OCI-LY7 (cell line): ENCODE data around the gene EIF2S2. TPM values are rescaled to one million over a fixed set of nuclear protein-coding genes. Genes with fewer than 3 reads are reported as not detected.

Experiments used
- BruUV-seq: library from RNA; stranded (reverse); fragments of 400-500 nt; replicated peaks from 2 replicates; lab custom pipeline; 2021; lab: Mats Ljungman, UMichigan
- CTCF ChIA-PET: fragments of 300-600 bp; sonication (Branson Sonifier 250); formaldehyde crosslinking; loops from one replicate; lab custom pipeline; 2022; ENCODE audit warnings: antibody characterized with exemption; ENCODE audit not compliant: unreplicated experiment; lab: Charles Lee
- POLR2A ChIA-PET: fragments of 300-600 bp; sonication (Branson Sonifier 250); formaldehyde crosslinking; loops from one replicate; lab custom pipeline; 2022; ENCODE audit warnings: antibody characterized with exemption; lab: Charles Lee
- DNase-seq: peaks from one replicate; pipeline ENCODE4 v3.0.0-alpha.2; 2015; ENCODE audit warnings: low spot score
- H2AFZ ChIP-seq: fragments of 200-600 bp; sonication (generic), shearing (Covaris generic); 2 replicates; pipeline ENCODE4 v1.6.1; 2014; ENCODE audit warnings: mild to moderate bottlenecking, antibody characterized with exemption, low read length, moderate library complexity
- H3K27ac ChIP-seq: fragments of 200-600 bp; sonication (generic); 2 replicates; pipeline ENCODE4 v1.5.1; 2014; ENCODE audit warnings: mixed run types, low read depth, mild to moderate bottlenecking, moderate library complexity, low read length, inconsistent platforms; ENCODE audit not compliant: poor library complexity, severe bottlenecking
- H3K36me3 ChIP-seq: fragments of 200-600 bp; sonication (generic); 2 replicates; pipeline ENCODE4 v1.6.1; 2014; ENCODE audit warnings: mild to moderate bottlenecking, antibody characterized with exemption, low read length, moderate library complexity, mixed read lengths; ENCODE audit not compliant: insufficient read depth
- H3K4me1 ChIP-seq: fragments of 200-600 bp; sonication (generic); 2 replicates; pipeline ENCODE4 v1.5.1; 2014; ENCODE audit warnings: mild to moderate bottlenecking, low read length; ENCODE audit not compliant: insufficient read depth, poor library complexity, severe bottlenecking
- H3K4me2 ChIP-seq: fragments of 200-600 bp; sonication (generic); 2 replicates; pipeline ENCODE4 v1.6.1; 2014; ENCODE audit warnings: mild to moderate bottlenecking, low read length
- H3K4me3 ChIP-seq: fragments of 200-600 bp; sonication (generic); 2 replicates; pipeline ENCODE4 v1.5.1; 2014; ENCODE audit warnings: mild to moderate bottlenecking, low read depth, low read length; ENCODE audit not compliant: poor library complexity, severe bottlenecking
- H3K79me2 ChIP-seq: fragments of 200-600 bp; sonication (generic); 2 replicates; pipeline ENCODE4 v1.6.1; 2016; ENCODE audit warnings: low read depth, mild to moderate bottlenecking, low read length, moderate library complexity, mixed read lengths; ENCODE audit not compliant: insufficient read depth
- H3K9me2 ChIP-seq: fragments of 200-600 bp; sonication (generic); 2 replicates; pipeline ENCODE4 v1.6.1; 2016; ENCODE audit warnings: mild to moderate bottlenecking, low read length, mixed read lengths; ENCODE audit not compliant: insufficient read depth
- H3K9me3 ChIP-seq: fragments of 200-600 bp; sonication (generic); 2 replicates; pipeline ENCODE4 v1.6.1; 2014; ENCODE audit warnings: mild to moderate bottlenecking, mixed run types, low read length, mixed read lengths
- H4K20me1 ChIP-seq: fragments of 200-600 bp; sonication (generic); 2 replicates; pipeline ENCODE4 v1.6.1; 2014; ENCODE audit warnings: mild to moderate bottlenecking, antibody characterized with exemption, low read length, moderate library complexity, mixed read lengths; ENCODE audit not compliant: insufficient read depth
- CTCF ChIP-seq: fragments of 200-600 bp; sonication (generic); conservative IDR thresholded peaks from 2 replicates; pipeline ENCODE4 v1.5.1; 2014; ENCODE audit warnings: mild to moderate bottlenecking, antibody characterized with exemption, low read length, moderate library complexity, mixed read lengths
- EZH2phosphoT487 ChIP-seq: fragments of 200-600 bp; sonication (generic); IDR thresholded peaks from 2 replicates; pipeline ENCODE4 v1.6.1; 2018; ENCODE audit warnings: low read depth, borderline replicate concordance, mild to moderate bottlenecking, mixed run types, antibody characterized with exemption, low read length, moderate library complexity, mixed read lengths
- intact Hi-C: fragments of 100-400 bp; cut with micrococcal nuclease; formaldehyde crosslinking; loops from one replicate; pipeline ENCODE4 v1.10.0; 2022; ENCODE audit not compliant: unreplicated experiment
- total RNA-seq, 2 experiments: library from RNA; depleted of rRNA in 1 of 2; stranded (reverse); fragments of >200 nt in 1 of 2; shearing (Covaris generic) in 1 of 2; gene quantifications; 2 replicates each; pipeline ENCODE4 v1.2.3, GENCODE V29; 2014 to 2022

Gene EIF2S2
- total RNA-seq, 2 experiments from 2014 or later, result 104 to 130 TPM

- Histone ChIP-seq H3K79me2 (peaks cover 99% of the 10 kb centered on the region), H2AFZ (no peak overlapping the region), H3K27ac (no peak overlapping the region), H3K4me1 (peaks cover 42% of the 10 kb centered on the region), H3K9me3 (no peaks in the 10 kb centered on the region), H3K36me3 (peaks cover 100% of the 10 kb centered on the region), H3K4me2 (no peak overlapping the region), H4K20me1 (peaks cover 51% of the 10 kb centered on the region), H3K9me2 (no peaks in the 10 kb centered on the region), H3K4me3 (no peak overlapping the region)
- intact Hi-C loops, result no loop called here
- POLR2A ChIA-PET, result no interaction called here
- BruUV-seq, result no TSS peak
- DNase-seq, result no peak
- CTCF ChIA-PET, result no interaction called here
- TF ChIP-seq CTCF (no peak), EZH2phosphoT487 (no peak)
Measured at GRCh38 chr20:34105978-34106675, 5.9 kb downstream of the EIF2S2 start.

- Histone ChIP-seq H3K79me2 (peaks cover 86% of the 10 kb centered on the region), H3K4me2 (no peak overlapping the region), H3K27ac (no peak overlapping the region), H3K4me1 (peaks cover 26% of the 10 kb centered on the region), H2AFZ (no peak overlapping the region), H3K4me3 (no peak overlapping the region), H3K9me2 (no peaks in the 10 kb centered on the region), H4K20me1 (peaks cover 37% of the 10 kb centered on the region), H3K36me3 (peaks cover 100% of the 10 kb centered on the region), H3K9me3 (no peaks in the 10 kb centered on the region)
- POLR2A ChIA-PET, result interaction anchor here (0.6 kb wide), 1 partner anchor 168 kb away, joined by 3 read pairs; no protein-coding TSS in a partner anchor
- TF ChIP-seq EZH2phosphoT487, result no peak
- no peak for TF ChIP-seq CTCF
- CTCF ChIA-PET, result no interaction called here
- BruUV-seq, result no TSS peak
- intact Hi-C loops, result no loop called here
- DNase-seq, result no peak
Measured at GRCh38 chr20:34104059-34104458, 8.0 kb downstream of the EIF2S2 start.

- no peak for TF ChIP-seq EZH2phosphoT487
- no peak for TF ChIP-seq CTCF
- BruUV-seq, result TSS peak; percentile 20
- DNase-seq, result no peak
- H3K36me3 ChIP-seq, result peaks cover 100% of the 10 kb centered on the region
- POLR2A ChIA-PET, result interaction anchor here (0.9 to 1.5 kb wide), 2 partner anchors 10 to 96 kb away, joined by 3 to 4 read pairs; partner anchors contain the start of gene EIF2S2
- H4K20me1 ChIP-seq, result peaks cover 21% of the 10 kb centered on the region
- H2AFZ ChIP-seq, result no peak overlapping the region
- CTCF ChIA-PET, result no interaction called here
- intact Hi-C loops, result no loop called here
- H3K27ac ChIP-seq, result no peak overlapping the region
- peaks cover 77% of the 10 kb centered on the region for H3K79me2 ChIP-seq
- no peaks in the 10 kb centered on the region for H3K9me2 ChIP-seq
- no peaks in the 10 kb centered on the region for H3K9me3 ChIP-seq
- no peak overlapping the region for H3K4me2 ChIP-seq
- H3K4me3 ChIP-seq, result no peak overlapping the region
- H3K4me1 ChIP-seq, result peaks cover 9% of the 10 kb centered on the region
Measured at GRCh38 chr20:34102342-34102741, 9.7 kb downstream of the EIF2S2 start.
